ENCODE results near the gene DDI2. TPM values are rescaled to one million over a fixed set of nuclear protein-coding genes. Genes with fewer than 3 reads are reported as not detected.

The DDI2 gene
- total and polyA plus RNA-seq, 9 of the 15 experiments (the other 6 are each of a cell fraction or from before 2014, with no cell fraction given): 6.5 to 48.4 (median 21.2) TPM

DNA sequence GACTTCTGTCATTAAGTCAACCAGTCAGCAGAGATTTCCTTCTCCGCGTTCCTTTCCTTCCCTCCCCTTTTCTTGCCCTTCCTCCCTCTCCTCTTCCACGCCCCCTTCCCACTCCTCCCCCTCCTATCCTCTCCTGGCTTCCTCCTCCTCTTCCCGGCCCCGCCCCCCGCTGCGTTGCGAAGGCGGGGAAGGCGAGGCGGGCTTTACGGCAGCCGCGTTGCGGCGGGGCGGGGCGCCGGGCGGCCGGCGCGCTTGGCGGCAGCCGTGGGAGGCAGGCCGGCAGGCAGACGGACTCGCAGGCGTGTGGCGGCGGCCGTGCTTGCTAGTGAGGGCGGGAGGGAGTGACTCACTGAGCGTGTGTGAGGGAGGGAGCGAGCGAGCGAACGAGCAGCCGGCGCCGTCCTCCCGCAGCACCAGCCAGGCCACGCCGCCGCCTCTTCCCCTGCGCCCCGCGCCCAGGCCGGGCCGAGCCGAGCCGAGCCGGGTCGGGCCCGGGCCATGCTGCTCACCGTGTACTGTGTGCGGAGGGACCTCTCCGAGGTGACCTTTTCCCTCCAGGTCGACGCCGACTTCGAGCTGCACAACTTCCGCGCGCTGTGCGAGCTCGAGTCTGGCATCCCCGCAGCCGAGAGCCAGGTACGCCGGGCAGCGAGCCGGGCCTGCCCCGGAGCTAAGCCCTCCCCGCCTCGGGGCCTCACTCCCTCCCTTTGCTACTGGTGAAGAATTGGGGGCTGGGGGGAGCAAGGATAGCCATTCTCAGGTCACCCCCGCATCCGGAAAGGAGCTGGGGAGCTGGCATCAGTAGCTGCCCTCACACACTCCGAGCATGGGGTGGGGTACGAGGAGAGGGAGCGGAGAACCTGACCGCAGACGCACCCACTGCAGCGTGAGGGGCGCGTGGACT is at the start of gene DDI2 (continued):
- TF ChIP-seq PHB (CRISPR knock-in tag; IDR thresholded peaks at IDR 0.05): peak; percentile 84; the same call in 1 of the 2 replicates
- peak; percentile 40; the same call in 1 of the 2 replicates for TF ChIP-seq HNRNPL (IDR thresholded peaks at IDR 0.05; ENCODE audit: low read depth, low read length)
- no peak for TF ChIP-seq ZNF324 (CRISPR knock-in tag; IDR thresholded peaks at IDR 0.05)
- TF ChIP-seq ZNF609 (CRISPR knock-in tag; IDR thresholded peaks at IDR 0.05; ENCODE audit: borderline replicate concordance): no peak
- 0 out of 4 replicates have a peak, but pooled peaks have one; percentile 5 to 13 for TF ChIP-seq FOXK2 (conservative IDR thresholded peaks at IDR 0.05 in 1 of 2, IDR thresholded peaks at IDR 0.05 in 1 of 2; ENCODE audit: low read depth in 2 of 2)
- no peak for TF ChIP-seq ZNF239 (CRISPR knock-in tag; IDR thresholded peaks at IDR 0.05)
- TF ChIP-seq RCOR1 (IDR thresholded peaks at IDR 0.05; ENCODE audit: borderline replicate concordance in 1 of 2, low read depth in 2 of 2, low read length in 2 of 2): peak; percentile 13 to 49; a peak in 2 of 4 replicates
- TF ChIP-seq, protein P1, sequence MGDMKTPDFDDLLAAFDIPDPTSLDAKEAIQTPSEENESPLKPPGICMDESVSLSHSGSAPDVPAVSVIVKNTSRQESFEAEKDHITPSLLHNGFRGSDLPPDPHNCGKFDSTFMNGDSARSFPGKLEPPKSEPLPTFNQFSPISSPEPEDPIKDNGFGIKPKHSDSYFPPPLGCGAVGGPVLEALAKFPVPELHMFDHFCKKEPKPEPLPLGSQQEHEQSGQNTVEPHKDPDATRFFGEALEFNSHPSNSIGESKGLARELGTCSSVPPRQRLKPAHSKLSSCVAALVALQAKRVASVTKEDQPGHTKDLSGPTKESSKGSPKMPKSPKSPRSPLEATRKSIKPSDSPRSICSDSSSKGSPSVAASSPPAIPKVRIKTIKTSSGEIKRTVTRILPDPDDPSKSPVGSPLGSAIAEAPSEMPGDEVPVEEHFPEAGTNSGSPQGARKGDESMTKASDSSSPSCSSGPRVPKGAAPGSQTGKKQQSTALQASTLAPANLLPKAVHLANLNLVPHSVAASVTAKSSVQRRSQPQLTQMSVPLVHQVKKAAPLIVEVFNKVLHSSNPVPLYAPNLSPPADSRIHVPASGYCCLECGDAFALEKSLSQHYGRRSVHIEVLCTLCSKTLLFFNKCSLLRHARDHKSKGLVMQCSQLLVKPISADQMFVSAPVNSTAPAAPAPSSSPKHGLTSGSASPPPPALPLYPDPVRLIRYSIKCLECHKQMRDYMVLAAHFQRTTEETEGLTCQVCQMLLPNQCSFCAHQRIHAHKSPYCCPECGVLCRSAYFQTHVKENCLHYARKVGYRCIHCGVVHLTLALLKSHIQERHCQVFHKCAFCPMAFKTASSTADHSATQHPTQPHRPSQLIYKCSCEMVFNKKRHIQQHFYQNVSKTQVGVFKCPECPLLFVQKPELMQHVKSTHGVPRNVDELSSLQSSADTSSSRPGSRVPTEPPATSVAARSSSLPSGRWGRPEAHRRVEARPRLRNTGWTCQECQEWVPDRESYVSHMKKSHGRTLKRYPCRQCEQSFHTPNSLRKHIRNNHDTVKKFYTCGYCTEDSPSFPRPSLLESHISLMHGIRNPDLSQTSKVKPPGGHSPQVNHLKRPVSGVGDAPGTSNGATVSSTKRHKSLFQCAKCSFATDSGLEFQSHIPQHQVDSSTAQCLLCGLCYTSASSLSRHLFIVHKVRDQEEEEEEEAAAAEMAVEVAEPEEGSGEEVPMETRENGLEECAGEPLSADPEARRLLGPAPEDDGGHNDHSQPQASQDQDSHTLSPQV (IDR thresholded peaks at IDR 0.05): peak; percentile 77
- peak; percentile 99 for TF ChIP-seq GATAD2B (IDR thresholded peaks at IDR 0.05; ENCODE audit: borderline replicate concordance)
- TF ChIP-seq, protein P2, sequence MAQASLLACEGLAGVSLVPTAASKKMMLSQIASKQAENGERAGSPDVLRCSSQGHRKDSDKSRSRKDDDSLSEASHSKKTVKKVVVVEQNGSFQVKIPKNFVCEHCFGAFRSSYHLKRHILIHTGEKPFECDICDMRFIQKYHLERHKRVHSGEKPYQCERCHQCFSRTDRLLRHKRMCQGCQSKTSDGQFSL (CRISPR knock-in tag; IDR thresholded peaks at IDR 0.05): 0 out of 2 replicates have a peak, but pooled peaks have one; percentile 42
- TF ChIP-seq, protein P2 (tag; IDR thresholded peaks at IDR 0.05): no peak; a peak in 1 of 4 replicates
- no peak for TF ChIP-seq XRCC4 (IDR thresholded peaks at IDR 0.05; ENCODE audit: extremely low read depth, insufficient read depth, insufficient read length)
- TF ChIP-seq DIDO1 (tag; IDR thresholded peaks at IDR 0.05; ENCODE audit: low read depth): no peak
- no peak for TF ChIP-seq PPARD (CRISPR knock-in tag; IDR thresholded peaks at IDR 0.05)
- TF ChIP-seq NRF1 (conservative IDR thresholded peaks at IDR 0.05 in 1 of 2, IDR thresholded peaks at IDR 0.05 in 1 of 2): peak; percentile 80 to 85; a peak in 2 of 4 replicates
- TF ChIP-seq RBM22 (IDR thresholded peaks at IDR 0.05; ENCODE audit: low read depth, low read length, poor library complexity, severe bottlenecking): peak; percentile 74
- TF ChIP-seq E2F3 (CRISPR knock-in tag; IDR thresholded peaks at IDR 0.05): peak; percentile 37; the same call in 1 of the 2 replicates
